HG02571 (cell line): ENCODE results near the gene INTS11.

Source experiments
- ATAC-seq: cut with Tn5 transposase; IDR thresholded peaks from one replicate; pipeline ENCODE4 v1.9.1; 2021; ENCODE audit warnings: mild to moderate bottlenecking, moderate library complexity; ENCODE audit not compliant: unreplicated experiment

The INTS11 gene

DNA sequence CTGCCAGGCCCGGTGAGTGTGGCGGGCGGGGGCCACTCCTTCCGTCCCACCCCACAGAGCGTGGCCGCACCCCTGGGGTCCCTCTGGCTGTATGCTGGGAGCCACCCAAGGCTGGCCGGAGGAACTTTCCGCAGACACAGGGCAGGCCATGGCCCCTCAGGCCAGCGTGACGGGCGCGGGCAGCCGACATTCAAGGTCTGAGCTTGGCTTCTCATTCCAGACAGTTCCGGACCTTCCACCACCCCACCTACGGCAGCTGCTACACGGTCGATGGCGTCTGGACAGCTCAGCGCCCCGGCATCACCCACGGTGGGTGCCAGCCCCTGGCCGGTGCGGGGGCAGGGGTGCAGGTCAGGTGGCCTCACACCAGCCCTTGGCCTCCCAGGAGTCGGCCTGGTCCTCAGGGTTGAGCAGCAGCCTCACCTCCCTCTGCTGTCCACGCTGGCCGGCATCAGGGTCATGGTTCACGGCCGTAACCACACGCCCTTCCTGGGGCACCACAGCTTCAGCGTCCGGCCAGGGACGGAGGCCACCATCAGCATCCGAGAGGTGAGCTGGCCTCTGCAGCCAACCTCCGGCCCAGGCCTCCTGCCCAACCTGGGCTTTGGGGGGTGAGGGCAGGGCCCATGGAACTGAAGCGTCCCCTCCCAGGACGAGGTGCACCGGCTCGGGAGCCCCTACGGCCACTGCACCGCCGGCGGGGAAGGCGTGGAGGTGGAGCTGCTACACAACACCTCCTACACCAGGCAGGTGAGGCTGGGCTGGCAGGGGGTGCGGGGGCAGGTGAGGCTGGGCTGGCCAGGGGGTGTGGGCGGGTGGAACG, 37.0 kb downstream of the INTS11 start:
- ATAC-seq = no peak

DNA sequence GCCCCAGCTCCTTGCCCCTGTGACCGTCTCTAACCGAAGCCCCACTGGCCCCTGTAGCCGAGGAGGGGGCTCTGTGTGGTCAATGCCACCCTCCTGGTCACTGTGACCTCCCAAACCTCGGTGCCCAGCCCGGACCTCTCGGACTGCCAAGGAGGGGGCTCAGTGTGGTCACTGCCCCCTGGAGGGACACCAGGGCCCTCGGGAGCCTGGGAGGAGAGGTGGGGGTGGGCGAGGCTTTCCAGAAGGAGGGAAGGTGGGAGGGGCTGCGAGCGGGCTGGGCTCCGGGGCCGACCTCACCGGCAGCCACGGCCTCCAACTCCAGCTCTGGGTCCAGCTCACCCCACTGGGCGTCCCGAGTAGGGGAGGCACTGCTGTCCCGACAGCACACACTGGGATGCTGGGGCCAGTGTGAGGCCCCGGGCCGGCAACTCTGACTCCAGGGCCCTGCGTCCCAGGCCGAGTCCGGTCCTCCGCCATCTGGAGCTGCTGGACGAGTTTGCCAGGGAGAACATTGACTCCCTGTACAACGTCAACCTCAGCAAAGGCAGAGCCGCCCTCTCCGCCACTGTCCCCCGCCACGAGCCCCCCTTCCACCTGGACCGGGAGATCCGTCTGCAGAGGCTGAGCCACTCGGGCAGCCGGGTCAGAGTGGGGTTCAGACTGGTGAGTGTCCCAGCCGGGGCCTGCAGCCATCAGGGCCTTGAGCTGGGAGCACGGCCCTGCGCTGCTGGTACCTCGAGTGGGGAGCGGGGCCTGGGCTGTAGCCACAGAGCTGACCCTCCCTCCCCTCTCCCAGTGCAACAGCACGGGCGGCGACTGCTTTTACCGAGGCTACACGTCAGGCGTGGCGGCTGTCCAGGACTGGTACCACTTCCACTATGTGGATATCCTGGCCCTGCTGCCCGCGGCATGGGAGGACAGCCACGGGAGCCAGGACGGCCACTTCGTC, 37.9 kb downstream of the INTS11 start:
- ATAC-seq = no peak

GRCh38 chr1:1285611-1286311, 38.7 kb downstream of the INTS11 start:
- no peak for ATAC-seq

GRCh38 chr1:1285102-1285571, 39.3 kb downstream of the INTS11 start:
- ATAC-seq = no peak

- ATAC-seq = no peak
Measured at GRCh38 chr1:1284221-1285101, 40.0 kb downstream of the INTS11 start.

GRCh38 chr1:1283821-1284220, 40.6 kb downstream of the INTS11 start:
- no peak for ATAC-seq

- no peak for ATAC-seq
Measured at GRCh38 chr1:1282998-1283397, 41.5 kb downstream of the INTS11 start.

GRCh38 chr1:1281533-1282321, 42.7 kb downstream of the INTS11 start:
- no peak for ATAC-seq

- ATAC-seq = no peak
Measured at GRCh38 chr1:1280782-1281481, 43.5 kb downstream of the INTS11 start.

- no peak for ATAC-seq
Measured at GRCh38 chr1:1279028-1279427, 45.4 kb downstream of the INTS11 start.

- no peak for ATAC-seq
Measured at GRCh38 chr1:1278620-1279019, 45.8 kb downstream of the INTS11 start.

- no peak for ATAC-seq
Measured at GRCh38 chr1:1275836-1276235, 48.6 kb downstream of the INTS11 start.

GRCh38 chr1:1274931-1275431, 49.5 kb downstream of the INTS11 start:
- ATAC-seq = no peak

DNA sequence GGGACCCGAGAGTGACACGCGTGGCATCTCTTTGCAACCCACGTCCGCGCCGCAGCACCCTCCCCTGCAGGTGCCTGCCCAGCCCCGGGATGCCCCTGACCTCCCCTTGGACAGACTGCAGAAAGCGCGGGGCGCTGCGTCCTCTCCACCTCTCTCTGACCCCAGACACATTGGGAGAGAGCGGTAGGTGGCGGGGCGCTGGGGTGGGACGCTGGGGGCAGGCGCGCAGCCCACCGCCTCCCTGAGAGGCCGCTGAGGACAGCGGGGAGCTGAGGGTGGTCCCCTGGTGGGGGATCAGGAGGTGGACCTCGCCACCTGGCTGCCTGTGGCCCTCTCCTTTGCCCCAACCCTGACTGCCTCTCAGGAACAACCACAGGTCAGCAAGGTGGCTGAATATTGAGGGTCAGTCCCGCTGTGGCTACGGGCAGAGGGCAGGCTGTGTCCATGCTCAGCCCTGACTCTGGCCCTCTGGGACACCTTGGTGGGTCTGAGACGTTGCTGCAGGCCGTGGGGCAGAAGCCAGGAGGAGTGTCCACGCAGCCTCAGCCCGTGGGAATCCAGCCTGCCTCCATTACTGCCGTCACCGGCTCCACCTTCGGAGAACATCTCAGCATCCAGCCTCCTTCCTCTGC, 50.0 kb downstream of the INTS11 start:
- ATAC-seq = no peak

DNA sequence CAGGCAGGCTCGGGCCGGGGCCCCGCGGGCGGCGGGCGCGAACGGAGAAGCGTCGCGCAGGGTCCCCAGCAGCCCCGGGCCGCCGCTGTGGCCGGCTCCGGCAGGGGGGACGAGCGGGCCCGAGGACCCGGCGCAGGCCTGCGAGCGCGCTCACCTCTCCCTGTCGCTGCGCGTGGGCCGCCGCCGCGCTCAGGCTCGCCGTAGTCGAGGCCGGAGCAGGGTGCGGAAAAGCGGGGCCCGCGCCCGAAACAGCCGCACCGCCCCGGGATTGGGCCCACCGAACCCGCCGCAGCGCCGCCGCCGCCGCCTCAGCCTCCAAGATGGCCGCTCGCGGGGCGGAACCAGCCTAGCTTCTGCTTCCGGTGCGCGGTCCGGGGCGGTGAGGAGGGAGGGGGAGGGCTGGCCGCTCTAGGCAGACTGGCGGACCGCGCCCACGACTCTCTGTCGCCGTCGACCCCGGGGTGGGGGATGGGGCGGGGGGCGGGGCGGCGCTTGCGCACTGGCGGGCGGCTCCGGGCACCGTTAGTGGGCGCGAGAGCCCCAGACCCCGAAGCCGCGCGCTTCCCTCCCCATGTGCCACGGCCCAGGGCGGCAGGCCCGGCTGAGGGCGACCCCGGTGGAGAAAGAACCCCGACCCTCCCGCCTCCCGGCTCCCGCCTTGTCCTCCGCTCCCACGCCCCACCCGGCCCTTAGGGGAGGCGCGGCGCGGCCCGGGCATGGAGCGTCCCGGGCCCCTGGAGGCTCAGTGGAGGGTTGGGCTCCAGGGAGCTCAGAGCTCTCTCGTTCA, 50.8 kb downstream of the INTS11 start, which contains the start of gene UBE2J2:
Gene UBE2J2 (minus strand): TSS at position 343 of the 787 bp plus-strand sequence. CDS start 5,862 bp downstream, outside the sequence.
- ATAC-seq = peak; percentile 69

- no peak for ATAC-seq
Measured at GRCh38 chr1:1273209-1273511, 51.3 kb downstream of the INTS11 start.
